HL-60 (cell line): Measurements from ENCODE around the gene ZNF771.

Experiments used
- DNase-seq, 2 experiments: peaks; one replicate each; pipeline ENCODE4 v3.0.0-alpha.2; 2010 to 2020; ENCODE audit warnings: low read depth in 1 of 2, low spot score in 1 of 2
- H3K27ac ChIP-seq: fragments of 250-450 bp; sonication (Bioruptor Pico); replicated peaks from 2 replicates; pipeline ENCODE4 v1.5.1; 2020; ENCODE audit warnings: mild to moderate bottlenecking, moderate library complexity
- H3K27me3 ChIP-seq: fragments of 250-450 bp; sonication (Bioruptor Pico); 2 replicates; pipeline ENCODE4 v1.5.1; 2021; ENCODE audit warnings: mild to moderate bottlenecking, moderate library complexity; ENCODE audit not compliant: insufficient read depth, poor library complexity, severe bottlenecking
- H3K4me3 ChIP-seq: replicated peaks from 2 replicates; pipeline ENCODE4 v1.5.1; 2011; ENCODE audit warnings: mild to moderate bottlenecking, control low read depth, low read length; ENCODE audit not compliant: insufficient read depth
- CTCF ChIP-seq: IDR thresholded peaks from one replicate; pipeline ENCODE4 v1.5.1; 2011; ENCODE audit warnings: low read length, control low read depth, inconsistent platforms; ENCODE audit not compliant: insufficient read depth
- GABPA ChIP-seq: IDR thresholded peaks from 2 replicates; pipeline ENCODE4 v1.6.1; 2012; ENCODE audit warnings: low read depth
- POLR2AphosphoS5 ChIP-seq: IDR thresholded peaks from 2 replicates; pipeline ENCODE4 v1.6.1; 2012; ENCODE audit warnings: low read depth
- REST ChIP-seq: IDR thresholded peaks from 2 replicates; pipeline ENCODE4 v1.6.1; 2012; ENCODE audit warnings: low read depth; ENCODE audit not compliant: insufficient replicate concordance
- SPI1 ChIP-seq: IDR thresholded peaks from 2 replicates; pipeline ENCODE4 v1.6.1; 2012; ENCODE audit warnings: low read depth, mild to moderate bottlenecking, borderline replicate concordance

ZNF771 gene

GRCh38 chr16:30429678-30430427 lies 22.4 kb downstream of the ZNF771 start, which contains the start of gene DCTPP1:
DCTPP1 (minus strand) TSS chr16:30430030; CDS start chr16:30429980, 50 bp downstream.
- TF ChIP-seq CTCF (peak; percentile 52), GABPA (peak; percentile 44; the same call in 1 of the 2 replicates), SPI1 (peak; percentile 44; the same call in 1 of the 2 replicates), REST (peak; percentile 23), POLR2AphosphoS5 (peak; percentile 60)
- Histone ChIP-seq H3K4me3 (peak within 1 kb of the TSS; percentile 100), H3K27me3 (no peaks in the 10 kb centered on the region), H3K27ac (peak within 1 kb of the TSS; percentile 78)
- peak; percentile 100 for DNase-seq

- Histone ChIP-seq H3K27me3 (no peaks in the 10 kb centered on the region), H3K4me3 (0 out of 2 replicates have a peak overlapping the region, but pooled peaks have one; percentile 13), H3K27ac (peak overlapping the region; percentile 34)
- no peak for TF ChIP-seq SPI1
- TF ChIP-seq REST, result no peak
- no peak; the same call in 1 of the 2 replicates for TF ChIP-seq POLR2AphosphoS5
- TF ChIP-seq CTCF, result no peak
- TF ChIP-seq GABPA, result no peak
- DNase-seq, result peak in 1 of 2 experiments; percentile 69
Observed at GRCh38 chr16:30430428-30430970, 23.1 kb downstream of the ZNF771 start.

GRCh38 chr16:30434852-30435251 lies 27.4 kb downstream of the ZNF771 start:
- DNase-seq, result no peak
- no peak overlapping the region for H3K27ac ChIP-seq
- TF ChIP-seq SPI1, result no peak
- TF ChIP-seq GABPA, result no peak
- no peak for TF ChIP-seq CTCF
- TF ChIP-seq REST, result no peak
- no peak for TF ChIP-seq POLR2AphosphoS5
- no peaks in the 10 kb centered on the region for H3K27me3 ChIP-seq
- H3K4me3 ChIP-seq, result no peak overlapping the region
